IPS DF 6.9 (cell line): ENCODE measurements around the gene GGA1.

Experiments used
- DNase-seq: peaks from one replicate; pipeline ENCODE4 v3.0.0-alpha.2; 2013; ENCODE audit warnings: low read depth, low spot score
- H3K27ac ChIP-seq: one replicate; pipeline ENCODE4 v1.5.1; 2013; ENCODE audit warnings: low read length, control low read depth
- H3K27me3 ChIP-seq: 2 replicates; pipeline ENCODE4 v1.6.1; 2013; ENCODE audit warnings: mild to moderate bottlenecking, low read length; ENCODE audit not compliant: control insufficient read depth, insufficient read depth
- H3K36me3 ChIP-seq: 2 replicates; pipeline ENCODE4 v1.6.1; 2013; ENCODE audit warnings: low read length; ENCODE audit not compliant: control insufficient read depth, insufficient read depth
- H3K4me1 ChIP-seq: 2 replicates; pipeline ENCODE4 v1.6.1; 2013; ENCODE audit warnings: low read length; ENCODE audit not compliant: control insufficient read depth, insufficient read depth
- H3K4me3 ChIP-seq: 2 replicates; pipeline ENCODE4 v1.5.1; 2013; ENCODE audit warnings: mild to moderate bottlenecking, low read length
- H3K9me3 ChIP-seq: 2 replicates; pipeline ENCODE4 v1.6.1; 2013; ENCODE audit warnings: low read length, inconsistent platforms; ENCODE audit not compliant: control insufficient read depth, insufficient read depth
- WGBS: extraction: QIAGEN DNeasy Blood & Tissue Kit; methylation state at CpG from one replicate; pipeline ENCODE4 v1.1.7; 2013; ENCODE audit warnings: mixed read lengths, missing lambda C conversion rate; ENCODE audit not compliant: insufficient read length, insufficient coverage; 5-methylcytosine and 5-hydroxymethylcytosine counted together

Gene GGA1

DNA sequence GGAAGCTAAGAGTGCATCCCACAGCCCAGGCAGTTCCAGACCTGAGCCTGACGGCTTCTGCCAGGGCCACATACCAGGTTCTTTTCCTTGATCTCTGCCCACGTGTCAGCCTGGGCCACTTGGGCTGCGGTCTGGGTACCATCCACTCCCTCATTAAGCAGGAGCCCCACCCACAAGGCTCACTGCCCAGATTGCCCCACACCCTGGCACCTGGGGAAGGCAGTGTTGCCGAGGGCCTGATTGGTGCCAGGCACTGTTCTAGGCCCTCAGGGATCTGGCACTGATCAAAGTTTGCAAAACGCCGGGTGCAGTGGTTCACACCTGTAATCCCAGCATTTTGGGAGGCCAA lies 15.4 kb downstream of the GGA1 start:
- no CpG with 5 or more reads among the region's 6 CpGs for WGBS
- no peaks in the 10 kb centered on the region for H3K9me3 ChIP-seq
- H3K4me1 ChIP-seq: peaks cover 4% of the 10 kb centered on the region; the same call in 1 of the 2 replicates
- H3K36me3 ChIP-seq: peaks cover 12% of the 10 kb centered on the region
- DNase-seq: no peak
- H3K27ac ChIP-seq: no peak overlapping the region
- H3K4me3 ChIP-seq: no peak overlapping the region; the same call in 1 of the 2 replicates
- no peaks in the 10 kb centered on the region for H3K27me3 ChIP-seq

DNA sequence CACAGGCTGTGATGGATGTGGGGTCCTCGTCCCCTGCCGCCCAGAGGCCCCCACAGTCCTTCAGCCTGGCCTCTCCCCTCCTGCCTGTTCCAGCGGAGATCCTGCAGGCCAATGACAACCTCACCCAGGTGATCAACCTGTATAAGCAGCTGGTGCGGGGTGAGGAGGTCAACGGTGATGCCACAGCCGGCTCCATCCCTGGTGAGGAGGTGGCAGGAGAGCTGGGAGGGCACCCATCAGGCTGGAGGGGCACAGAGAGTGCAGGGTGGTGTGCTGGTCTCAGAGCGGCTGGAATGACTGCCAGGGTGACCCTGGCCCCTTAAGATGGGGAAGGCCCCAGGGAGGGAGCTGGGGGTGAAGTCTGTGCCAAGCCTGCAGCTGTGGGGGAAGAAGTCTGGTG lies 16.2 kb downstream of the GGA1 start:
- no peak overlapping the region for H3K27ac ChIP-seq
- H3K36me3 ChIP-seq: peaks cover 12% of the 10 kb centered on the region
- H3K4me1 ChIP-seq: peaks cover 4% of the 10 kb centered on the region; the same call in 1 of the 2 replicates
- no peaks in the 10 kb centered on the region for H3K9me3 ChIP-seq
- H3K4me3 ChIP-seq: no peak overlapping the region
- DNase-seq: no peak
- no CpG with 5 or more reads among the region's 7 CpGs for WGBS
- no peaks in the 10 kb centered on the region for H3K27me3 ChIP-seq

DNA sequence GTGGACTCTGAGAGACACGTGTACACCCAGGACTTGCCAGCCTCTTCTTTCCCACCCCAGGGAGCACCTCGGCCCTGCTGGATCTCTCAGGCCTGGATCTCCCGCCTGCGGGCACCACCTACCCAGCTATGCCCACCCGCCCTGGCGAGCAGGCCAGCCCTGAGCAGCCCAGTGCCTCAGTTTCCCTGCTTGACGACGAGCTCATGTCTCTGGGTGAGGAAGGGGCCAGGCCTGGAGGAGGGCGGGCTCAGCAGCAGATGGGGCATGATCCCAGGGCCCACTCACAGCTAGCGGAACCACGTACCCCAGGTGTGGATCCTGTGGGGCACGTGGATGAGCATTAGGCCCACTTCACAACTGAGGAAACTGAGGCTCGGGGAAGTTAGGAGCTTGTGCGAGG lies 17.1 kb downstream of the GGA1 start:
- no CpG with 5 or more reads among the region's 14 CpGs for WGBS
- no peak overlapping the region for H3K4me3 ChIP-seq
- no peaks in the 10 kb centered on the region for H3K9me3 ChIP-seq
- H3K27me3 ChIP-seq: no peaks in the 10 kb centered on the region
- no peak overlapping the region for H3K27ac ChIP-seq
- H3K4me1 ChIP-seq: peaks cover 4% of the 10 kb centered on the region; the same call in 1 of the 2 replicates
- peaks cover 10% of the 10 kb centered on the region for H3K36me3 ChIP-seq
- DNase-seq: no peak

DNA sequence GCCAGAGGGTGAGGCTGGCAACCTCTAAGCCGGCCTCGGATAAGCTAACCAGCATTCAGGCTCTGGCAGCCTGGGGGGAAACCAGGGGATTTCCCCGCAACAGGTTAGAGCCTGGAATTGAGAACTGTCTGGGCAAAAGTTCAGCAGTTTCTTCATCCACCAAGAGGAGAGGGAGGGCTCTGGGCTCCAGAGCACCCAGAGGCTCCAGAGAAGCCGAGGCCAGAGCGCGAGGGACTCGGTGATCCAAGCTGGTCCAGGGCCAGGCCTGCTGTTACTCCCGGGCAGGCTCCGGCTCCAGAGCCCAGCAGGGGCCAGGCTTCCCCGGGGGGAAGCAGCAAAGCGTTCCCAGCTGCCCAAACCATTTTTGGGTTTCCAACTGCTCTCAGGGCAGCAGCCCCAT lies 17.5 kb downstream of the GGA1 start:
- H3K27ac ChIP-seq: no peak overlapping the region
- H3K27me3 ChIP-seq: no peaks in the 10 kb centered on the region
- WGBS: no CpG with 5 or more reads among the region's 11 CpGs
- H3K4me1 ChIP-seq: peaks cover 4% of the 10 kb centered on the region; the same call in 1 of the 2 replicates
- H3K36me3 ChIP-seq: peaks cover 8% of the 10 kb centered on the region
- no peak overlapping the region for H3K4me3 ChIP-seq
- no peak for DNase-seq
- H3K9me3 ChIP-seq: no peaks in the 10 kb centered on the region

DNA sequence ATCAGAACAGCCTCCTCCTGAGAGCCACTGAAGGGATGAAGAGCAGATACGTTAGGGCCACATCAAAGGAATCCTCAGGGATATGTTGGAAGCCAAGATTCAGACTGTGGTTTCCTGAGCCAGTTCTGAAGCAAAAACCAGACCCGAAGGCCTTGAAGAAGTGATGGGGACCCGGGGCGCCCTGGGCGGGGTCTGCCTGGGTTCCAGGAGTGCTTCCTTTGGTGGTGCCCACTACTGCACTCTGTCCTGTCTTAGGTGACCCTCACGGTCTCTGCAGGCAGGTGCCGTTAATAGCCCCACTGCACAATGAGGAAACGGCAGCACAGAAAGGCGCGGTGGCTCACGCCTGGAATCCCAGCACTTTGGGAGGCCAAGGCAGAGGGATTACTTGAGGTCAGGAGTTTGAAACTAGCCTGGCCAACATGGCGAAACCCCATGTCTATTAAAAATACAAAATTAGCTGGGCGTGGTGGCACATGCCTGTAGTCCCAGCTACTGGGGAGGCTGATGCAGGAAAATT lies 18.0 kb downstream of the GGA1 start:
- peaks cover 4% of the 10 kb centered on the region; the same call in 1 of the 2 replicates for H3K4me1 ChIP-seq
- H3K4me3 ChIP-seq: no peak overlapping the region
- no peaks in the 10 kb centered on the region for H3K27me3 ChIP-seq
- no peak overlapping the region for H3K27ac ChIP-seq
- H3K36me3 ChIP-seq: peaks cover 8% of the 10 kb centered on the region
- DNase-seq: no peak
- no CpG with 5 or more reads among the region's 13 CpGs for WGBS
- H3K9me3 ChIP-seq: no peaks in the 10 kb centered on the region

DNA sequence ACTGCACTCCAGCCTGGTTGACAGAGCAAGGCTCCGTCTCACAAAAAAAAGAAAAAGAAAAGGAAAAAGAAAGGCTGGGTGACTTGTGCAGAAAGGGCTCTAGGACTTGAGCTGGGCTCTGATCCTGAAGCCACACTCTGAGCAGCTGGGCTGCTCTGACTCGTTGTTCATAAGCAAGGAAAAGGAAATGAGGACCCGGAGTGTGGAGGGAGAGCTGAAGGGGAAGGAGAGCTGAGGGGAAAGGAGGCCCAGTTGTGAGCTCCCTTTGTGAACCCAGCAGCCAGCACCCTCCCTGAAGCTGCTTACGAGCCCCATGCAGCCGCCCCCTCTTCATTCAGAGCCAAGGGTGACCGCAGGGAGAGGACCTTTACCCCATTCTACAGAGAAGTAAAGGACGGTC lies 18.5 kb downstream of the GGA1 start:
- no peak overlapping the region for H3K27ac ChIP-seq
- peaks cover 8% of the 10 kb centered on the region for H3K36me3 ChIP-seq
- no peak overlapping the region for H3K4me3 ChIP-seq
- DNase-seq: no peak
- no peaks in the 10 kb centered on the region for H3K9me3 ChIP-seq
- H3K27me3 ChIP-seq: no peaks in the 10 kb centered on the region
- H3K4me1 ChIP-seq: peaks cover 4% of the 10 kb centered on the region; the same call in 1 of the 2 replicates
- no CpG with 5 or more reads among the region's 7 CpGs for WGBS

DNA sequence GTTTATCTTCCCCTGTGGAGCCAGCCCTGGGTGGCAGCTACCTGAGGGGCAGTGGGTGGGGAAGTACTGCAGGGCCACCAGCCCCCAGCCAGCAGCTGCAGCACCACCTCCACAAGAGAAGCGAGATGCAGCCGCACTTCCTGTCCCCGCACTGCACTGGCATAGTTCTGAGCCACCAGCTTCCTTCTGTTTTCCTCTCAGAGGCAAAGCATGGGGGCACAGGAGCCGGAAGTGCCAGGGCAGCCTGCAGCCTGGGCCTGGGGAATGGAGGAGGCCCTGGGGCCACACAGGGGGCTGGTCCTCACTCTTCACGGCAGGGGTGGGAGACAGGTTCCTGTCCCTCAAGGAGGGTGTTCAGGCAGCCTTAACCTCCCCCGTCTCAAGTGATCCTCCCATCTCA lies 18.9 kb downstream of the GGA1 start:
- H3K4me1 ChIP-seq: peaks cover 4% of the 10 kb centered on the region; the same call in 1 of the 2 replicates
- WGBS: no CpG with 5 or more reads among the region's 6 CpGs
- DNase-seq: no peak
- peaks cover 8% of the 10 kb centered on the region for H3K36me3 ChIP-seq
- no peaks in the 10 kb centered on the region for H3K9me3 ChIP-seq
- H3K27me3 ChIP-seq: no peaks in the 10 kb centered on the region
- no peak overlapping the region for H3K27ac ChIP-seq
- H3K4me3 ChIP-seq: no peak overlapping the region

DNA sequence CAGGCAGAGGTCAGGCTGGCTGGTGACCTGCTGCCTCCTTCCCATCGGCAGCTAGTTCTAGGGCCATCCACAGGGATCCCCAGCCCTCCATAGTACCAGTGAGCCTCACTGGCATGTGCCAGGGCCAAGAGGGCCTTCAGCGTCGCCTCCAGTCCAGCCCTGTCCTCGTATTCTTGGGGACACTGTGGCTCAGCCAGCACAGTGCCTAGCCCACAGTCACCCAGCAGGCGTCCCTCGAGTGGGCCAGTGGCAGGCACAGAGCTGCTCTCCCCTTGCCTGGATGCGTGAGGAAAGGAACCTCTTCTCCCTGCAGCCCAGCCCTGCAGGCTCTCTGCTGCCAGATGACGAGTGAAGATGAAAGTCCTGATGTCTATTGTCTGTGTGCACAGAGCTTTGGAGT lies 20.2 kb downstream of the GGA1 start:
- H3K4me3 ChIP-seq: no peak overlapping the region
- peaks cover 5% of the 10 kb centered on the region for H3K36me3 ChIP-seq
- no peaks in the 10 kb centered on the region for H3K9me3 ChIP-seq
- H3K27me3 ChIP-seq: no peaks in the 10 kb centered on the region
- DNase-seq: no peak
- peaks cover 6% of the 10 kb centered on the region; the same call in 1 of the 2 replicates for H3K4me1 ChIP-seq
- no CpG with 5 or more reads among the region's 8 CpGs for WGBS
- H3K27ac ChIP-seq: no peak overlapping the region

DNA sequence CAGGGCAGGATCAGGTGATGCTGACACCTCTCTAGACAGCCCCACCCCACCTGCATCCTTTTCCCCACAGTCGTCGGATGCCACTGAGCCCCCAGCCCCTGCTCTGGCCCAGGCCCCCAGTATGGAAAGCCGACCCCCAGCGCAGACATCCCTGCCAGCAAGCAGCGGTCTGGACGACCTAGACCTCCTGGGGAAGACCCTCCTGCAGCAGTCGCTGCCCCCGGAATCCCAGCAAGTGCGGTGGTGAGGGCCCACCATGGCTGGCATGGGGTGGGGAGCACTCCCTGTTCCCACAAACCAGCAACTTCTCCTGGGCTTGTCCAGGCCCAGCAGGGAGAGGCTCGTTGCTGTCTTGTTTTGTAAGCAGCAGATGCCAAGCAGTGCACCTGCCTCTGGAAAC lies 21.3 kb downstream of the GGA1 start:
- no peak overlapping the region for H3K27ac ChIP-seq
- peaks cover 5% of the 10 kb centered on the region for H3K36me3 ChIP-seq
- no peak for DNase-seq
- H3K9me3 ChIP-seq: no peaks in the 10 kb centered on the region
- H3K4me3 ChIP-seq: no peak overlapping the region
- peaks cover 10% of the 10 kb centered on the region; the same call in 1 of the 2 replicates for H3K4me1 ChIP-seq
- H3K27me3 ChIP-seq: no peaks in the 10 kb centered on the region
- no CpG with 5 or more reads among the region's 10 CpGs for WGBS

DNA sequence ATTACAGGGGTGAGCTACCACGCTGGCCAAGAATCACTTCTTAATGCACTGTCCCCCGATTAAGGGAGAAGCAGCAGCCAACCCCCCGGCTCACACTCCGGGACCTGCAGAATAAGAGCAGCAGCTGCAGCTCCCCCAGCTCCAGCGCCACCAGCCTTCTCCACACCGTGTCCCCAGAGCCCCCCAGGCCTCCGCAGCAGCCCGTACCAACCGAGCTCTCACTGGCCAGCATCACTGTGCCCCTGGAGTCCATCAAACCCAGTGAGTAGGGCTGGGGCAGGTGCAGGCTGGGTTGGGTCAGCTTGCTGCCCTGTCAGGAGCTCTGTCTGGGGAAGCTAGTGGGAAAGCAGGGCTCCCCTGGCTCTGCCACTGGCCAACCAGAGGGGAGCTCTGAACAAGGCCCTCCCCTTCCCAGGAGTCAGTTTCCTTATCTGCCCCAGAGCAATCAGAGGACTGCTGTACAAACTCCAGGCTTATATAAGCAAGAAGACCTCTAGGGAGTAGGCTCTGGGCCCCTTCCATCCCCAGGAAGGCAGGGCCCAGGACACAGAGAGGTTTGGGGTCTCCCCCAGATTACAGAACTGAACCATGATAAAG lies 22.3 kb downstream of the GGA1 start:
- DNase-seq: no peak
- H3K4me1 ChIP-seq: peaks cover 10% of the 10 kb centered on the region; the same call in 1 of the 2 replicates

More for the DNA sequence above, 22.3 kb downstream of the GGA1 start:
- Histone ChIP-seq H3K4me3 (no peak overlapping the region), H3K9me3 (no peaks in the 10 kb centered on the region), H3K36me3 (no peaks in the 10 kb centered on the region; the same call in 1 of the 2 replicates), H3K27me3 (no peaks in the 10 kb centered on the region), H3K27ac (no peak overlapping the region)
- WGBS: no CpG with 5 or more reads among the region's 9 CpGs
